Ovary (tissue), 3 donors: ENCODE data around the gene SPTA1.

Experiments used
- CTCF ChIP-seq, 3 donors: fragments of 450-650 bp in 2 of 3; fragments of 200-600 bp in 1 of 3; IDR thresholded peaks; one replicate each; pipeline versions ENCODE4 v1.5.1 to v1.8.0; 2016 to 2022; ENCODE audit warnings: antibody characterized with exemption in 3 of 3, mild to moderate bottlenecking in 1 of 3
- EP300 ChIP-seq: sonication (generic); formaldehyde crosslinking; IDR thresholded peaks from one replicate; pipeline ENCODE4 v1.6.1; 2017; ENCODE audit warnings: antibody characterized with exemption
- donor health status: DM: no; HTN: no; CAD: no.

GRCh38 chr1:158731707-158732106 is 45.2 kb upstream of the SPTA1 start:
- TF ChIP-seq CTCF (IDR thresholded peaks at IDR 0.05) (no peak), EP300 (no peak)
